Activated CD8-positive, alpha-beta memory T cell treated with anti-CD3 and anti-CD28 coated beads for 48 hours (primary cell): ENCODE measurements around the gene ABHD16A.
A peak's percentile ranks its signal among the peaks of the same experiment; 100 is the strongest.

Experiments used
- DNase-seq, 3 experiments: peaks; one replicate each; pipeline ENCODE4 v3.0.0-alpha.2; 2020; ENCODE audit warnings: low read depth in 2 of 3, low spot score in 2 of 3

Gene ABHD16A

DNA sequence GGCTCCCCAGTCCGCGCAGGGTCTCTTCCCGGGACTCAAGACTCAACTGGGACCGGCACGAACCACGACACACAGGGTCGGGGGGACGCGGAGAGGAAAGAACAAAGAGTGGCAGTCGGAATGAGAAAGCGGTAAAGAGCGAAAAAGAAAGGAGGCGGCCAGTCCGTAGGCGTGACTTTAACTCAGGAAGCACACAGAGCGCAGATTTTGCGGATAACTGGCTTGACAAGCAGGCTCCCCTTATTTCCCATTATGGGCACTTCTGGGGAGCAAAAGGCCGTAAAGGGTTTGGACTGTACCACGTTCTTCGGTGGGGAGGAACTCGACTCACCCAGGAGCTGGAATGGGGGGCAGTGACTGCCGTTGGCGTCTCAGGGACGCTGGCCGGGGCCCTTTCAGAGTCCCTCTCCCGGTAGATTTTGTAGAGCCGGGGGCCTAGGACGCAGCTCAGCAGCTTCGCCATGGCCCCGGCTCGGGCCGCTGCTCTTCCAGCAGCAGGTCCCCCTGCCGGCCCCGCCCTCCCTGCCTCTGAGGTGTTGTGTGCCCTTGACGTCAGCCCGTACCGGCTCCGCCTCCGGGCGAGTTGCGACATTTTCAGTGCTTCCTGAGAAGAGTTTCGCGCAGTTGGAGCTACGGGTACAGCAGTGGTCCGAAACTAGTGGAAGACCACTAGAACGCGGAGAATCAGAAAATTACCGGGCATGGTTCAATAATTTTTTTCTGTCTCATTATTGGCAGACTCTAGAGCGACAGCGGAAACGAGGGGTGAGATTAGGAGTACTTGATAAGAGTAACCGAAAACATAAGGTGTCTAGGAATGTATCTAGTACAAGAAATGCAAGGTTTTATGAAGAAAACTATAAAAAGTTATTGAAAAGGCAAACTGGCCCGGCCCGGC lies at the start of gene ABHD16A:
ABHD16A (minus strand) TSS at position 506 of the 898 bp plus-strand sequence; CDS start at position 463, 43 bp downstream.
- DNase-seq = peak; percentile 92 to 96 (median 93)

DNA sequence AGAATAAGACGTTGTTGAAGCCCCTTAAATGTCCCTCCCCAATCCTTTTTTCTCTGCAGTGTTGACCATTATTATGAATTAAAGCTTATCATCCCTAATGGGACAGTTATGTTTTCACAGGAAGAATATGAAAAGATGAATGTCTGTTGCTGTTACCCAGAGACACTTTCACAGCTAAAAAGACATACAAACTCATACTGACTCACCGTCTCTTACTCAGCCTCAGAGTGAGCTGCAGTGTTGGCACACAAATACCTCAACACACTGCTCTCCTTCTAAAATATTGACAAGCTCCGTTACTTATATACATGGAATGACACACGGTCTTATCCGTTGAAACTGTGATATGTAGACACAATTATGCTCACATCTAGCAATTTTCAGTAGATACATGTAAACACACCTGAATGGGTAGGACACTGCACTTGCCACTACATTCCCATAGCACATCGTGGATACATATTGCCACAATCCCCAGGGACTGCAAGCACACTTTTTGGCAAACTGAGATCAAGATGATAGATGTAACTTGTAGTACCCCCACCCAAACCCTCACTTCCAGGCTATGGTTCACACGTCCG lies 49.7 kb upstream of the ABHD16A start:
- no peak for DNase-seq

DNA sequence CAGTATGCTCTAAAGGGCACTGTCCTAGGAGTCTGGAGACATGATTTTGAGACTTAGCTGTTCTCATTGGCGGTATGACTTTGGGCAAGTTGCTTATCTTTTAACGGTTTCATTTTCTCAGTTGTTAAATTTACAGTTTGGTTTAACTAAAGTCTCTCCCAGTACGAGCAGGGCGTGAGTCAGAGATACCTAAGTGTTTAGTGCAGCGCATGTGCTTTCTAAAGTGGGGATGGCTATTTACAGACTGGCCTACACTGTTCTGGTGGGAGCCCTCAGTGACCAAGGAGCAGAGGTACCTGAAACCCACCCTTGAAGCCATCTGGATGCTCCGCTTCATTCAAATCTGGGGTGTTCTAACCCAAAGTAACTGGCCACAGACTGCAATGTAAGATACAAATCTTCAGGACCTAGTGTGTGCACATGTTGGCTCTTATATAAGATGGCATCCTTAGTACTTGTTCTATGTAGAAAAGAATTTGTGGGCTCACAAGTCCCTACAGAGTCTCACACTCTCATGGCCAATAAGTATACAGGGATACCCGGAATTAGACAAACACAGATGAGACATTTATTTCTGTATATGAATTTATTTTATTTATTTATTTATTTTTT lies 47.4 kb upstream of the ABHD16A start:
- no peak for DNase-seq

DNA sequence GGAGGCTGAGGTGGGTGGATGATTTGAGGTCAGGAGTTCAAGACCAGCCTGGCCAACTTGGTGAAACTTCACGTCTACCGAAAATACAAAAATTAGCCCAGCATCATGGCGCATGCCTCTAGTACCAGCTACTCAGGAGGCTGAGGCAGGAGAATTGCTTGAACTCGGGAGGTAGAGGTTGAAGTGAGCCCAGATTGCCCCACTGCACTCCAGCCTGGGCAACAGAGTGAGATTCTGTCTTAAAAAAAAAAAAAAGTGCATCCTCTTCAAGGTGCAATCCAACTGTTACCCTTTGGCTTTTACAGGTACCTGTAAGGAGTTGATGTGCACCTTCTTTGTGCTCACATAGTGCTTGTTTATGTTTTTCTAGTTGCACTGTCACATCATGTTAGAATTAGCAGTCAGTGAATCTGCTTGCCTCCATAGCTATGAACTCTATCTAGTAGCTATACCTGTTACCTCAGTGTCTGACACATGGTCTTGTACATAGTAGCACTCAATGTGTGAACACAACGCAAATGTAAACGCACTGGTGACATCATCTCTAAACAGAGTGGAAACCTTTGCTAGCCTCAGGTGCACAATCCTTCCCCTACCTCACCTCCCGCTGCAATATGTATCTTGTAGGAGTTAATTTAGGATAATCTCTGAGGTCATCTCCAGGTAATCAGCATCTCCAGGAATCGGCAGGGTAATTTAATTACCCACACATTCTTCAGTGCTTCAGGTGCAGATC lies 46.3 kb upstream of the ABHD16A start:
- DNase-seq = no peak

DNA sequence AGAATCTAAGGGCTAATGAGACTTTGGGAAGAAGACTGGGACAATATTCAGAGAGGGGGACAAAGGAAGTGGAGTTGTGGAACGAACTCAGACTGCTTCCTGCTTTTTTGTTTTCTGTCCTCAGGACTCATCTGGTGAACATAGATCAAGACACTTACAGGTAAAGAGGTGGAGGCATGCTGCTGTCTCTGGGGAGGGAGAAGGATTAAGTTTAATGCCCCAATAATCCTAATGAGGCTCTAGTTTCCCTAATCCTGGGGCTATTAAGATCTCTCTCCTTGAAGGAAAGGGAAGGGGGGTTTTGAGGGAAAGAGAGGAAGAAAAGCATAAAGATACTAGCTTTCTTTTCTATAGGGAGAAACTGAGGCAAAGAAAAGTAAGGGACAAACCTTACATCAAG lies 41.3 kb upstream of the ABHD16A start:
- no peak for DNase-seq

DNA sequence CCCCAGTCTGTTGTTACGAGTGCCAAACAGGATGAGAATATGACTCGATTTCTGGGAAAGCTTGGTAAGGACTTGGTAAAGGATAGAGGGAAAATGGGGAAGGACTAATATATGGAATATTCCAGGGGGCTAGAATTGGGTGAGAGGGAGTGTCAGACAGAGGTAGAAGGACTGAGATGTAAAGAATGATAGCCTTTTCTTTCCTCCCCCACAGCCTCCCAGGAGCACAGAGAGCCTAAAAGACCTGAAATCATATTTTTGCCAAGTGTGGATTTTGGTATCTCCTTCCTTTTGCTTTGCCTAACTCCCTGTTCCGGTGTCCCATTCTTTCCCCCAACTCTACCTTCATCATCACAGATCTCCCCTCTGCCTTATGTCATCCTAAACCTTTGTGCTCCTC lies 39.8 kb upstream of the ABHD16A start:
- no peak for DNase-seq

DNA sequence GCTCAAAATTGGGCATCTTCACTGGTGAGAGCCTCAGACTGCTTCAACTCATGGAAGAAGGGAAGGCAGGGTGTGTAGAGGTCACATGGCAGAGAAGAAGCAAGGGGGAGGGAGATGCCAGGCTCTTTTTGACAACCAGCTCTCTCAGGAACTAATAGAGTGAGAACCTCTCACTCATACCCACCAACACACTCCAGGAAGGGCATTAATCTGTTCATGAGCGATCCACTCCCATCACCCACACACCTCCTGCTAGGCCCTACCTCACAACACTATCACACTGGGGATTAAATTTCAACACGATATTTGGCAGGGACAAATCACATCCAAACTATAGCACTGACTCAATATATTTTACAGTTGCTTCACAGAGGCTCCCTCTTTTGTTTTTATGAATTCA lies 38.7 kb upstream of the ABHD16A start:
- no peak for DNase-seq

DNA sequence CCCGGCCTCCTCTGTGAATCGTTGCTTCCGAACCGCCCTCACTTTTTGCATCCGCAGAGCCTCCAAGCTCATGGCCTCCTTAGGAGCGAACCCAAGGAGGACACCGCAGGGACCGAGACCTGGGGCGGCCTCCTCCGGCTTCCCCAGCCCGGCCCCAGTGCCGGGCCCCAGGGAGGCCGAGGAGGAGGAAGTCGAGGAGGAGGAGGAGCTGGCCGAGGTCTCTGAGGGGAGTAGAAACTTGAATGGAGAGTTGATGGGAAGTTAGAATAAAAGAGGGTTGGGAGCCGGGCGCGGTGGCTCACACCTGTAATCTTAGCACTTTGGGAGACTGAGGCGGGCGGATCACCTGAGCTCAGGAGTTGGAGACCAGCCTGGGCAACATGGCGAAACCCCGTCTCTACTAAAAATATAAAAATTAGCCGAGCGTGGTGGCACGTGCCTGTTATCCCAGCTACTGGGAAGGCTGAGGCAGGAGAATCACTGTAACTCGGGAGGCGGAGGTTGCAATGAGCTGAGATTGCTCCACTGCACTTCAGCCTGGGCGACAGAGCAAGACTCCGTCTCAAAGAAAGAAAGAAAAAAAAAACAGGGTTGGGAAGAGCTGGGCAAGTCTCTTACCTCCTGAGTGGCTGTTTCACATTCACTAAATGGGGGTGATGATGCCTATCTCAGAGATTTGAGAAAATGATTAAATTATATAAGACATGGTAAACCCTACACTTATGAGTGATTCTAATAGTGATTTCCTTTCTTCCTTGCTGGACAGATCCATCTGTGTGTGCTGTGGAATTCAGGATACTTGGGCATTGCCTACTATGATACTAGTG lies 37.5 kb upstream of the ABHD16A start:
- DNase-seq = no peak

DNA sequence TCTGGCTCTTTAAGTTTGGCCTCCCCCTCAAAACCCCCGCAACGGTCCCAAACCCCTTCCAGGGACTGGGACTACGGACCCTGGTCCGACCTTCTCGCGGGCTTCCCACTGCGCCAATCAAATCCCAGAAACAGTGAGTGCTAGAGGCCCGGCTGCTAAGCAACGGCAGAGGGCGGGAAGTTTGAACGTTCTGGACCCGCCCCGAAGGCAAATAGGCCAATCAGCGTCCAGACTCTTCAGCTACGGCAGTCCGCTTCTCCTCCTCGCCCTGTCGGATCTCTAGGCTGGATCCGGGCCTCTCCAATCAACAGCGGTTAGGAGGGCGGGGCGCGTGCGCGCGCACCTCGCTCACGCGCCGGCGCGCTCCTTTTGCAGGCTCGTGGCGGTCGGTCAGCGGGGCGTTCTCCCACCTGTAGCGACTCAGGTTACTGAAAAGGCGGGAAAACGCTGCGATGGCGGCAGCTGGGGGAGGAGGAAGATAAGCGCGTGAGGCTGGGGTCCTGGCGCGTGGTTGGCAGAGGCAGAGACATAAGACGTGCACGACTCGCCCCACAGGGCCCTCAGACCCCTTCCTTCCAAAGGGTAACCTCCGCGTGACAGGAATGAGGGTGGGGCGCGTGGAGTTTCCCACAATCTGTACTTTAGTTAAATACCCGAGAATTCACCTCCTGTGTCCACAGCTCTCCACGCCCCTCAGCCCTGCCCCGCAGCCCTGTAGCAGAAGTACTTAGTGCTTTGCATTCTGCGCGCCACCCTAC lies 36.7 kb upstream of the ABHD16A start, which contains the start of gene MSH5:
MSH5 (plus strand) TSS at position 367 of the 758 bp plus-strand sequence. CDS start 462 bp downstream, outside the sequence.
- peak; percentile 86 to 96 (median 89) for DNase-seq

DNA sequence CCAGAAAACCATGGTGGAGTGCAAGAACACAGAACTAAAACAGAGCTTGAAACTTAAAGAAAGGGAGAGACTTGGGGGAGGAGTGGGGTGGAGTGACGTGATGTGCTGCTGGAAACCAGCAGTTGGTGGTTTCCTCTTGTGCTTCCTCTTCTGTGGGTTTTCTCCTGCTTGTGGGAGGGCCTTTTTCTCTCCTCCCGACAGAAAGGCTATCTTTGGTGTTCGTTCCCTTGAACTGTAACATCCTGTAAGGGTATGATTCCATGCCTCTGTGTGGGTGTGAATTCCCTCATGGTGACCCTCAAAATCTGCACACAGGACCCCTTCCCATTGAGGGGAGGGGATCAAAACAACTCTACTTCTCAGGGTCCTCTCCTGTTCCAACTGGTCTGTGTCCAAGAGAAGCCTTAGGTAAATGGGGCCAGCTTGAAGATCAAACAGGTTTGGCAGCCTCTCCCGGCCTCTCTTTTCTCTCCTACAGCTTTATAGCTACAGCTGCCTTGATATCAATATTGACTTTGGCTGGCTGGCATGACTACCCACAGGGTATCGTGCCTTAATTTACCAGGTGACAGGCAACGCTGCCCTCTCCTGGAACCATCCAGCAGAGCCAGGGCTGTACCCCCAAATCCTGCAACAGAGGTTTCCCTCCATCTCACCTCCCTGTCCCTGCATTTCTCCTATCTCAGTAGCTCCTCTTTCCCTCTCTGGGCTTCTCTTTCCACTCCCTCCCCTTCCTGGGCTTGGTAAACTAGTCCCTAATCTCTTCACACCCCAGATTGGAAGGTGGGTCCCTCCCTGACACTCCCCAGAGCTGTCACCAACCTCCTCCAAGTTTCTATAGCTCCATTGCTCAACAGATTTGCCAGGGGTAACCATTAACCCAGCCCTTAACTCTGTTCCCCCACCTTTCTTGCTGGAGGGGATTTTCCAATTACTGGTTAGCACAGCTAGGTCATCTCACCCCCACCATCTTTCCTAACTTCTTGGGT lies 35.2 kb upstream of the ABHD16A start:
- no peak for DNase-seq

DNA sequence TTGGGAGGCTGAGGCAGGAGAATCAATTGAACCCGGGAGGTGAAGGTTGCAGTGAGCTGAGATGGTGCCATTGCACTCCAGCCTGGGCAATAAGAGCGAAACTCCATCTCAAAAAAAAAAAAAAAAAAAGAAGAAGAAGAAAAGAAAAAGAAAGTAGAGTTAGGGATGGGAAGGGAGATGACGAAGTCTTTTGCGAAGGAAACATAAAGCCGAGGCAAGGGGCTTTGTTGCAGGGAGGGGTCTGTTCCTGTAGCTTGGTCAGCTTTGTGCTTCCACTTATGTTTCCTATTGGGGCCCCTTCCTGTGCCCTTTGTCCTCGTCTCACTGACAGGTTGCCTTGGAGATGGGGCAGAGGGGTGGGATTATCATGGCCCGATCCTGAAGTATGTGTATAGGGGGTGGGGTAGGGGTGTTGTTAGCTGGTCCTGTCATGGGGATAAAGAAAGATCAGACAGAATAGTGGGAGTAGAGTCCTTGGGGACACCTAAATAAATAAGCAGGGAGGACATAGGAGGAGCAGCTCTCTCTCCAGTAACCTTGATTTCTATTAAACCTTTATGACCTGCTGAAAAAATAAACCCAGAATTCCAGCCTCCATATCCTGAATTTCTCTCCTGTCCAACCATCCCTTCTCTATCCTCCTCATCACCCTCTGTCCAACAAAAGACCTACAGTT lies 34.3 kb upstream of the ABHD16A start:
- no peak for DNase-seq

DNA sequence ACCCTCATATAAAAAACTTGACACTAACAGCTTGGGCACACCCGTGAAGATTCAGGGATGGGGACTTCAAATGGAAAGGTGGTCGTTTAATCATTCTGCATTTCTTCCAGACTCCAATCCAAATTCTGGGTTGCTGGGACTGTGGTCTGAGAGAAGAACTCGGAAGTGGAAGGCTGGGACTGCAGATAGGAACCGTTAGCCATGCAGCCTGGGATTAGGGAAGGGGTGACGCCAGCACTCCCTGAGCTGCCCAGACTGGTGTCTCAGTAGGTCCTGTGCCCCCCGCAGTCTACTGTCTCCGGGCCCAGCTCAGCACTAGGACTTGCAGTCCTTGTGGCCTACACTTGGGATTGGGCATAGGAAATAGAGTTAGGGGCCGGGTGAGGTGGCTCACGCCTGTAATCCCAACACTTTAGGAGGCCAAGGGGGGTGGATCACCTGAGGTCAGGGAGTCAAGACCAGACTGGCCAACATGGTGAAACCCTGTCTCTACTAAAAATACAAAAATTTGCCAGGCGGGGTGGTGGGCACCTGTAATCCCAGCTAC lies 33.7 kb upstream of the ABHD16A start:
- DNase-seq = no peak

DNA sequence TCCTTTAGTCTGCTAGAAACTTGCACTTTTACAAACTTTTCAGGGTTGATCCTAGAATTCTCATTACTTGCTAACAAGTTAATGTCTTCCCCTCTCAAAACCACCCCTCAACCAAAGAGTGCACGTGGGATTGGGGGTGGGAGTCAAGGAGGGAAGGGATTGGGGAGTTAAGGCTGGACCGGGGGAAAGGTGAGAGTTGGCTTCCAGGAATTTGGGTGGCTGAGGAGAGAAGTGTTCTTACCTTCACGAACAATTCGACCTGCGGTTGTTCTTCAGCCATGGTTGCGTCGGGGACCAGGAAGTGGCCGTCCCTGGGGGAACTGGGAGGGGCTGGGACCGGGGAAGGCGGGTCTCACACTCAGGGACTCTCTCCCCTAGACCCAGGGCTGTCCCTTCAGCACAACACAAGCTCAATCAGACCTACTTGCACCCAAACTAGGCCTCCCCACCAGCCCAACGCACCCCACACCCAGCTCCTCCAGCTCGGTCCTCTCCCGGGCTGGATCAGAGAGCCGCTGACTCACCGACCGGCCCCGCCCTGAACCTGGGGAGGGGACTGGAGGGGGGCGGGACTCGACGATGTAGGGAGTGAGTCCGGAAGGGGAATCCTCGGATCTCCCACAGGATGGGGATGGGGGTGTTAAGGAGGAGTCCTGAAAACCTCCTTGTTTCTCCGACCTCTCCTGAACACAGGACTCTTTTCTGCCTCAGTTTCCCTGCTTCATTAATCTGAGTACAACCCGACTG lies 33.1 kb upstream of the ABHD16A start, which contains the start of gene CLIC1:
CLIC1 (minus strand) TSS at position 510 of the 747 bp plus-strand sequence; CDS start at position 280, 230 bp downstream.
- peak; percentile 56 to 62 (median 58) for DNase-seq

DNA sequence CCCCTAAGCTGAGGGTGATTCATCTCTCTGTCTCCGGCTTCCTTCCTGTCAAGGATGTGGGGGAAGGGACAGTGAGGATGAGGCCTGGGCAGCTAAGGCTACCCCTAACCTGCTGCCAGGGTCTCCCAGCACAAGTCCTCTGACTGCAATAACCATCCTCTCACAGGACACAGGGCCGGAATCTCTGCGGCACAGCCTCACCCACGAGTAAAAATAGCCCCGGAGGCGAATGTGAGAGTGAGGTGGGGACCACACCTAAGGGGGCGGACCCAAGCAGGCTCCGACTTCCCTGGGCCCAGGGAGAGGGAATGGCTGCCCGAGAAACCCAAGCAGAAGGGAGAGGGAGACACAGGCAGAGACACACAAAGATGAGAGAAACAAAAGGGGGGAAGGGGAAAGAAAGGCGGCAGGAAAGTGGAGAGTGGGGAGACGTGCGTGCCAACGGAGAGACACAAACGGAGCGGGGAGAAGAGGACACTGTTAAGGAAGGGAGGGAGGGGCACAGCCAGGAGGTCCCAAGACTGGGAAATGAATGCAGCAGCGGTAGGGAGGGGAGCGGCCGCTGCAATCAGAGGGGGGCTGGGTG lies 31.8 kb upstream of the ABHD16A start:
- no peak for DNase-seq

DNA sequence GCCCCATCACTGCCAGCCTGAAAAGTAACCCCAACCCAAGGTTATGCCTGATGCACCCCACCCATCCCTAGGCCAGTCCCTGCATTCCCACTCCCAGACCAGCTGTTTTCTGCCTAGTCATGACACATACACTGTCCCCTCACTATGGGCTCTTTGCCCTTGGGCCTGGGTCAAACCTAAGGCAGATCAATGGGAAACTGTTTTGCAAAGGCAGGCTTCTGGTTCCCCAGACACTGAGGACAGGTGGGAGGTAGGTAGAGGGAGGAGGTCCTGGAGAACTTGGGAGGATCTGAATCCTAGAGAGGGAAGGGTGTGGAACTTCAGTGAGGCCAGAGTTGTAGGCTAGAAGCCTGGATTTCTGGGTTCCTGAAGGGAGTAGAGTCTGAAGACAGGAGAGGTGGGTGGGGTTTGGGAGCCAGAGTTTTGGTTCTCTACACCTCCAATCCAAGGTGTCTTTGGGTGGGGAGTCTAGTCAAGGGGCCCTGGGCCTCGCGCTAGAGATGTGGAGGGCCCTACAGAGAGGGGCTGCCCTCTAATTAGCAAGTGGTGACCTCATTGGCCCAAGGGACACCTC lies 31.2 kb upstream of the ABHD16A start:
- DNase-seq = no peak

DNA sequence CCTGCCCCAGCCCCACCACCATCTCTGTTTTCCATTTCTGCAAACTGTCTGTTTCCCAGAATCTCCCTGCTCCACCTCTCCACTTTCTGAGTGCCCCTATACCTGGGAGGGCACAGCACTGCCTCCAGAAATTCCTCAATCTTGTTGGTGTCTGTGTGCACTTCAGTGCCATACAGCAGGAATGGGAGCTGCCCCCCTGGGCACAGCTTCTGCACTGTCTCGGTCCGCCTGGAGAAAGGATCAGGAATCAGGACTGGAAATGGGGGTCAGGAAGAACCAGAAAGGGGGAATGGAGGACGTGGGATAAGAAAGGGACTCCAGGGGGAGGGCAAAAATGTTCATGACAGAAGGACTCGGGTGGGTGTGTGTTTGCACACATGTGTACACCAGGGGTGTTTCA lies 30.6 kb upstream of the ABHD16A start:
- no peak for DNase-seq
